ENCODE data around the gene SATB2. TPM values are rescaled to one million over a fixed set of nuclear protein-coding genes. Genes with fewer than 3 reads are reported as not detected.

The SATB2 gene
- polyA plus RNA-seq, 1 of the 3 experiments (the other 2 are of a cell fraction): 0.13 TPM

GRCh38 chr2:199424160-199424559 lies 33.6 kb downstream of the SATB2 start:
- POLR2A ChIA-PET: no interaction called here
- no peaks in the 10 kb centered on the region for H3K79me2 ChIP-seq (ENCODE audit: insufficient read depth)
- H3K27me3 ChIP-seq (ENCODE audit: insufficient read depth): no peaks in the 10 kb centered on the region
- H2AFZ ChIP-seq (ENCODE audit: low read depth): no peak overlapping the region
- WGBS (ENCODE audit: low lambda C conversion rate): 16% methylated on average over 4 of the region's 4 CpGs
- peaks cover 2% of the 10 kb centered on the region for H3F3A ChIP-seq (replicated peaks; ENCODE audit: insufficient read depth)
- no peak overlapping the region for H3K4me3 ChIP-seq (ENCODE audit: low read depth in 2 of 2, low read length in 1 of 2)
- H3K27ac ChIP-seq (ENCODE audit: low read depth in 2 of 2, low read length in 1 of 2): no peak overlapping the region
- no peak for DNase-seq
- CTCF ChIA-PET: interaction anchor here (1.2 kb wide), 1 partner anchor 11 kb away, joined by 3 read pairs; no protein-coding TSS in a partner anchor
- no peak for TF ChIP-seq FOXM1 (IDR thresholded peaks at IDR 0.05; ENCODE audit: low read depth)
- no peak for TF ChIP-seq RXRA (IDR thresholded peaks at IDR 0.05; ENCODE audit: borderline replicate concordance, low read depth)
- TF ChIP-seq IRF3 (IDR thresholded peaks at IDR 0.05; ENCODE audit: low read depth, low read length): no peak
- no peak for TF ChIP-seq ELF1 (IDR thresholded peaks at IDR 0.05)
- no peak for TF ChIP-seq GATA2 (CRISPR knock-in tag; IDR thresholded peaks at IDR 0.05)
- no peak for TF ChIP-seq MAX (IDR thresholded peaks at IDR 0.05; ENCODE audit: low read depth)
- TF ChIP-seq PBX3 (IDR thresholded peaks at IDR 0.05): no peak
- no peak for TF ChIP-seq JUND (IDR thresholded peaks at IDR 0.05)
- TF ChIP-seq SMC3 (IDR thresholded peaks at IDR 0.05; ENCODE audit: low read depth, low read length): no peak
- no peak for TF ChIP-seq EP300 (IDR thresholded peaks at IDR 0.05; ENCODE audit: borderline replicate concordance in 1 of 2, low read depth in 1 of 2, low read length in 1 of 2)
- no peak for TF ChIP-seq RCOR1 (IDR thresholded peaks at IDR 0.05; ENCODE audit: low read length)
- TF ChIP-seq MEF2A (IDR thresholded peaks at IDR 0.05; ENCODE audit: borderline replicate concordance, low read depth): no peak
- no peaks in the 10 kb centered on the region for H4K20me1 ChIP-seq (ENCODE audit: insufficient read depth)
- no peaks in the 10 kb centered on the region for H3K9me2 ChIP-seq
- H3K4me2 ChIP-seq: no peak overlapping the region
- H3K9ac ChIP-seq: no peak overlapping the region
- H3K36me3 ChIP-seq (replicated peaks in 1 of 2; ENCODE audit: control insufficient read depth in 1 of 2, insufficient read depth in 2 of 2, low read length in 1 of 2): no peaks in the 10 kb centered on the region
- H3K9me3 ChIP-seq: no peaks in the 10 kb centered on the region
- H3K4me1 ChIP-seq (ENCODE audit: control insufficient read depth in 1 of 2, insufficient read depth in 2 of 2, low read depth in 1 of 2, low read length in 1 of 2): no peaks in the 10 kb centered on the region

- H3K9ac ChIP-seq: no peak overlapping the region
- no peak overlapping the region for H3K4me3 ChIP-seq (ENCODE audit: low read depth in 2 of 2, low read length in 1 of 2)
- CTCF ChIA-PET: no interaction called here
- H3K4me2 ChIP-seq: no peak overlapping the region
- no peaks in the 10 kb centered on the region for H3K9me3 ChIP-seq
- no peaks in the 10 kb centered on the region for H3K4me1 ChIP-seq (ENCODE audit: control insufficient read depth in 1 of 2, insufficient read depth in 2 of 2, low read depth in 1 of 2, low read length in 1 of 2)
- H2AFZ ChIP-seq (ENCODE audit: low read depth): no peak overlapping the region
- H3K27me3 ChIP-seq (ENCODE audit: insufficient read depth): no peaks in the 10 kb centered on the region
- WGBS (ENCODE audit: low lambda C conversion rate): 24% methylated on average over 5 of the region's 5 CpGs
- H3K36me3 ChIP-seq (replicated peaks in 1 of 2; ENCODE audit: control insufficient read depth in 1 of 2, insufficient read depth in 2 of 2, low read length in 1 of 2): no peaks in the 10 kb centered on the region
- peaks cover 1% of the 10 kb centered on the region for H3F3A ChIP-seq (replicated peaks; ENCODE audit: insufficient read depth)
- POLR2A ChIA-PET: no interaction called here
- TF ChIP-seq TEAD4 (IDR thresholded peaks at IDR 0.05; ENCODE audit: borderline replicate concordance, insufficient read depth): no peak
- no peaks in the 10 kb centered on the region for H3K9me2 ChIP-seq
- H3K79me2 ChIP-seq (ENCODE audit: insufficient read depth): no peaks in the 10 kb centered on the region
- H3K27ac ChIP-seq (ENCODE audit: low read depth in 2 of 2, low read length in 1 of 2): no peak overlapping the region
- H4K20me1 ChIP-seq (ENCODE audit: insufficient read depth): no peaks in the 10 kb centered on the region
- DNase-seq: no peak
Observed at GRCh38 chr2:199419428-199419827, 38.3 kb downstream of the SATB2 start.
